ENCODE measurements around the gene COPE. TPM values are rescaled to one million over a fixed set of nuclear protein-coding genes. Genes with fewer than 3 reads are reported as not detected.

COPE gene
- total RNA-seq, 1 donor from 2014 or later, result 149 TPM

DNA sequence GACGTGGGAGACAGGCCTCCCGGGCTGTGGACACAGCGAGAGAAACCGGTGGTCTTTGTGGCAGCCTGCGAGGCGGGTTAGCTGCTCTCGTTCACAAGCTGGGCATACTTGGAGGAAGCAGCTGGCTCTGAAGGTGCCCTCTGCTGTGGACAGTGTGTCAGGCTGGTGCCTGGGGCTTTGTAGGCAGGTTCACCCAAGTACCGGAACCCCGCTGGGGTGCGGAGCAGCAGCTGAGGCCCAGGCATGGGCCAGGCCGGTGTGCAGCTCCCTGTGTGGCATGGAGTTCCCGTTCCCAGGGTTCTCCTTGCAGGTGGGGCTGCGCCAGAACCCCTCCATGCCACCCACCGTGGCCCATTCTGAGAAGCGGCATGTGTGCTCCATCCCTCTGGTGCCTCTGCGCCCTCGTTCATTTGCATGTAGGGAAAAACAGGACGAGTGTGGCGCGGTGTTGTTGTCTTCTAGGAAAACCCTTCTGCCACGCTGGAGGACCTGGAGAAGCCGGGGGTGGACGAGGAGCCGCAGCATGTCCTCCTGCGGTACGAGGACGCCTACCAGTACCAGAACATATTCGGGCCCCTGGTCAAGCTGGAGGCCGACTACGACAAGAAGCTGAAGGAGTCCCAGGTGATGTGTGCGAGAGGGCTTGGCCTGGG, 67.4 kb downstream of the COPE start:
- DNase-seq (ENCODE audit: low spot score), result no peak

DNA sequence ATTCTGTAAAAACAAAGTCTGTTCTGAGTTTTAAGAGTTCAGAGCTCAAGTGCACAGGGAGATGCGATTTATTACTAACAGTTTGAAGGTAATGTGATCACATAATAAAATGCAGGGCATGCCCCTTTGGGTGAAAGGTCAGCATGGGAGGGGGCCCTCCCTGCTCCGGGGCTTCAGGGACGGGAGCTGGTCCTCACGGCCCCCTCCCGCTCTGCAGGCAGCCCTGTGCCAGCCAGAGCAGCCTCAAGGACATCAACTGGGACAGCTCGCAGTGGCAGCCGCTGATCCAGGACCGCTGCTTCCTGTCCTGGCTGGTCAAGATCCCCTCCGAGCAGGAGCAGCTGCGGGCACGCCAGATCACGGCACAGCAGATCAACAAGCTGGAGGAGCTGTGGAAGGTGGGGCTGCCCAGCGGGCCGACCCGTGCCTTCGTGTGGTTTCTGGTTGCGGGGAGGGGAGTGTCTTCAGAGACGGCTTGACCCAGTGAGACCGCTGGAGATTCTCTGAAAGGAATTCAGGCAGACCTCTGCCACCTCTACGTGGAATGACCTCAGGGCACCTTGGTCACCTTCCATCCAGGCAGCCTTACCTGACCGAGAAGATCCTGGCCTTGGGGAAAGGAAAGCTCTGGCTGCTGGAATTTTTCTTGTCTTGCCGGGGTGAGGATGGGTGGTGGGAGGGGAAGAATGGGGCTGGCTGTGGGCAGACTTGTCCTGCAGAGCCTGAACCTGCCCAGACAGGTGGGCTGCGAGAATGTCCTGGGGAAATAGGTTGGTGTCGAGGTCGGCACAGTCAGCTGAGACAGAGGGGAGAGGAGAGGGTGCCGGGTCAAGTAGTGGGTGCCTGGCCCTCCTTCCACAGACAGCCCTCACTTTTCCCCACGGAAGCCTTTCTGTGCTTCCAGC, 68.5 kb downstream of the COPE start:
- no peak for DNase-seq (ENCODE audit: low spot score)

DNA sequence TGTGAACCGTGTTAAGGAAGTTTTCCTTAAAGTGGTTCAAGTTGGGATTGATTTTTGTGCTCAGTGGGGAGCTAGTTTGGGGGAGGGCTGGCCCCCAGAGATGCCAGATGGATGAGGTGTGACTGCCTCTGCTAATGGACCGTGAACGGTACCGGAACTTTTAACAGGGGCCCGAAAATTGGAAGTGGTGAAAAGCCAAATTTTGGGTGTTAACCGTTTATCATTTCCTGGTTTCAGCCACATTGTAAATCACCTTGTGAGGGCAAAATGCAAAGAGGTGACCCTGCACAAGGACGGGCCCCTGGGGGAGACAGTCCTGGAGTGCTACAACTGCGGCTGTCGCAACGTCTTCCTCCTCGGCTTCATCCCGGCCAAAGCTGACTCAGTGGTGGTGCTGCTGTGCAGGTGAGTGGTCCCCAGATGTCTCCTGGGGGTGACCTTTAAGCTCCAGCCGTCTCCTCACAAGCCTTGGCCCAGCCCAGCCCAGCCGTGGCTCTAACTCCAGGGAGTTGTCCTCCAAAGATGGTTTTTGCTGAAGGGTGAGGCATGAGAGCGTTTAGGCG, 69.3 kb downstream of the COPE start:
- no peak for DNase-seq (ENCODE audit: low spot score)

Other genes with a start within 250 kb of the COPE start
- 19.7 TPM for gene CRTC1, start 235.7 kb downstream of the COPE start, total RNA-seq
- gene COMP, start 128.1 kb downstream of the COPE start, total RNA-seq, result 1.8 TPM
- 83.4 TPM for gene UPF1, start 87.4 kb downstream of the COPE start, total RNA-seq
- 0.55 TPM for gene CERS1, start 23.2 kb downstream of the COPE start, total RNA-seq
- gene DDX49, start 328 bp upstream of the COPE start, total RNA-seq, result 34.4 TPM
- 23.2 TPM for gene HOMER3, start 21.8 kb upstream of the COPE start, total RNA-seq
- 99.6 TPM for gene SUGP2, start 114.1 kb upstream of the COPE start, total RNA-seq
- 42.2 TPM for gene ARMC6, start 114.2 kb upstream of the COPE start, total RNA-seq
- gene SLC25A42, start 144.6 kb upstream of the COPE start, total RNA-seq, result 19.6 TPM
- gene TMEM161A, start 219.1 kb upstream of the COPE start, total RNA-seq, result 25.3 TPM